Epithelial cell of esophagus (primary cell): ENCODE results near the gene EGFL7.
A peak's percentile ranks its signal among the peaks of the same experiment; 100 is the strongest.

Experiments used
- DNase-seq: peaks from one replicate; pipeline ENCODE4 v3.0.0; 2010; ENCODE audit warnings: low read depth
- H3K4me3 ChIP-seq: 2 replicates; pipeline ENCODE4 v1.5.1; 2011; ENCODE audit warnings: mild to moderate bottlenecking, low read length, control low read depth
- TF ChIP-seq, protein P1 (sequence below): IDR thresholded peaks from 2 replicates; pipeline ENCODE4 v1.5.1; 2011; ENCODE audit warnings: low read depth, mild to moderate bottlenecking, low read length, control low read depth, inconsistent platforms; ENCODE audit not compliant: insufficient read depth; ENCODE audit errors: missing control alignments

Gene EGFL7

DNA sequence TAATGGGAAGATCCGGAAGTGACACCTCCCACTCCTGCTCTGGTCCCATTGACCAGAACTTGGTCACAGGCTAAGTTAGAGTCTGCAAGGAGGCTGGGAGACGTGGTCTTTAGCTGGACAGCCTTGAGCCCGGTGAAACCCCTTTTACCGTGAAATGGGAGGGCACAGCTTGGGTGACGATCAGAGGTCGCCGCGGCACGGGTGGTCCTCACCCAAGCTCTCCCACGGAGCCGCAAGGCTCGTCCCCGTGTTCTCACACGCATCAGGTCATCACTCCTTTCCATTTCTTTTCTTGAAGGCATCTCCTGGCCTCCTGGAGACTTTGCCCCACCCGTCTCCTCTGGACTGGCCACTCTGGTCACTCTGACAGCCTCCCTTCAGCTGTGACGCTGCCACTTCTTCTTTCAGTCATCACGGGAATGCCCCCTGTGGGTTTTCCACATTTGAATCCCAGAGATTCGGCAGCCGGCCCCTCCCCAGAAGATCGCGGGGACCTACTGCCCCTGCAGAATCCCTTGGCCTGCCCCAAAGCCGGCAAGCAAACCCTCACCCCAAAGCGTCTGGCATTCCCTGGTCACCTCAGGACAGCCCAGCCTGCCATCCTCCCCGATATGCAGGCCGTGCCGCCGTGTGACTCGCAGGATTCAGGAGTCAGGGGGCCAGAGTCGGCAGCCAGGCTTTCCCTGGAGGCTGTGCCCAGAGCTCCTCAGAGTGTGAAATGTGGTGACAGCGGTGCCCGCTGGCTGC, 18.9 kb upstream of the EGFL7 start:
- DNase-seq, result no peak
- H3K4me3 ChIP-seq, result no peak overlapping the region
- TF ChIP-seq, protein P1, sequence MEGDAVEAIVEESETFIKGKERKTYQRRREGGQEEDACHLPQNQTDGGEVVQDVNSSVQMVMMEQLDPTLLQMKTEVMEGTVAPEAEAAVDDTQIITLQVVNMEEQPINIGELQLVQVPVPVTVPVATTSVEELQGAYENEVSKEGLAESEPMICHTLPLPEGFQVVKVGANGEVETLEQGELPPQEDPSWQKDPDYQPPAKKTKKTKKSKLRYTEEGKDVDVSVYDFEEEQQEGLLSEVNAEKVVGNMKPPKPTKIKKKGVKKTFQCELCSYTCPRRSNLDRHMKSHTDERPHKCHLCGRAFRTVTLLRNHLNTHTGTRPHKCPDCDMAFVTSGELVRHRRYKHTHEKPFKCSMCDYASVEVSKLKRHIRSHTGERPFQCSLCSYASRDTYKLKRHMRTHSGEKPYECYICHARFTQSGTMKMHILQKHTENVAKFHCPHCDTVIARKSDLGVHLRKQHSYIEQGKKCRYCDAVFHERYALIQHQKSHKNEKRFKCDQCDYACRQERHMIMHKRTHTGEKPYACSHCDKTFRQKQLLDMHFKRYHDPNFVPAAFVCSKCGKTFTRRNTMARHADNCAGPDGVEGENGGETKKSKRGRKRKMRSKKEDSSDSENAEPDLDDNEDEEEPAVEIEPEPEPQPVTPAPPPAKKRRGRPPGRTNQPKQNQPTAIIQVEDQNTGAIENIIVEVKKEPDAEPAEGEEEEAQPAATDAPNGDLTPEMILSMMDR, result no peak

DNA sequence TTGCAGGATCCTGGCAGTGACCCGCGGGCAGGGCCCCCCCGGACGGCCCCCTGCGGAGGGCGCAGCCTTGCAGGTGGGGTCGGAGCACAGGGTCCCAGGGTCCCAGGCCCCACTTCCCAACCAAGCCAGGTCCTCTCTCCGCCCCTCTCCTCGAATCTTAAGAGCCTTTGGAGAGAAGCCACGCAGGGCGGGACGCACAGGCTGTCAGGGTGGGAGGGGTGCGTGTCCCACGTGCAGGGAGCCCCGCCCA, 18.4 kb upstream of the EGFL7 start:
- TF ChIP-seq, protein P1, result no peak
- no peak overlapping the region for H3K4me3 ChIP-seq
- no peak for DNase-seq

DNA sequence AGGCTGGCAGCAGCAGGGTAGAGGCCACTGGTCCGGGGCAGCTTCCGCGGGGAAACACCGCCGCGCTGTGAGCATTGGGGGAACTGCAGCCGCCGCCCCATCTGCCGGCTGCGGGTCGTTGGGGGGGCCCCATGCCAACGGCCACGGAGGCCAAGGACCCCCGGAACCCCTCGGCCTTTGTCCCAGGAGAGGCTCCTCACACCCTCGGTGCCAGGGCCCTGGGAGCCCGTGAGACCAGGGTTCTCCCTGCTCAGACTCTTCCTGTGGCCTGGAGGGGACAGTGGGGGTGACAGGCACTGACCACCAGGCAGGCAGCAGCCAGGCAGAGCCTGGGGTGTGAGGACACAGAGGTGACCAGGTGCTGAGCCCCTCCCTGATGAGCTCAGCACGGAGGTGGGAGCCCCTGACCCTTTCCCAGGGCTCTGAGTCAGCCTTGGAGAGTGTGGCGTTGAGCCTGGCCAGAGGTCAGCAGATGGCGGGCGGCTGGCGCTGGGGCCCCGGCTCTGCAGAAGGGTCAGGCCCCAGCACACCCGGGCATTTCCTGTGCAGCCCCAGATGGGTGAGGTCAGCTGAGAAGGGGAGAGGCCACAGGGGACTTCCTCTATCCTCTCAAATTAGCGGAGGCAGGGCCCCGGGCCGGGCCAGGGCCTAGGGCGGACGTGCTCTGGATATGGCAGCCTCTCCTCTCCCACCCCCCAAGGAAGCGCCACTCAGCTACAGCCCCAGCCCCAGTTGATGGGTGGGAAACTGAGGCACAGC, 17.9 kb upstream of the EGFL7 start:
- peak; percentile 66 for DNase-seq
- H3K4me3 ChIP-seq, result no peak overlapping the region
- TF ChIP-seq, protein P1, result peak; percentile 69

DNA sequence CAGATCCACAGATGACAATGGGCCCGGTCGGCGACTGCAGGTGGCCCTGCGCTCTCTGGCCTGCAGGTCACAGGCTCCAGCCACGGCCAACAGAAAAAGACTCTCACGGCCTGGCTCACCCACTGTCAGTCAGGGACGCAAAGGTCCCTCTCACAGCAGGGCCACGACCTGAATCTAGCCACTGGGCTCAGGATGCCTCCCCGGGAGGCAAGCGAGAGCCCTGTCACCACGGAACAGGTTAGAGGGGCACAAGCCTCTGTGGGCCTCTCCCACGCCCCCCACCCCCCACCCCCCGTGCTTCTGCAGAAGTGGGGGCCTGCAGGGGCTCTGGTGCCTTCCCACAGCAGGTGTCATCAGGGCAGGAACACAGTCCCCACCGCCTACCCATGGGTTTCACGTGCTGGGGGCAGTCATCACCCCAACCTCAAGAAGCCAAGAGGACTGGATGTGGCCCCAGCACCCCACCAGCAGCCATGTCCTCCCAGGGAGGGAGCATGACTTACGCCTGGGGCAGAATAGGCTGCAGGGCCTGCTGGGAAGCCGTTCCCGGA, 17.3 kb upstream of the EGFL7 start:
- no peak for DNase-seq
- H3K4me3 ChIP-seq, result no peak overlapping the region
- TF ChIP-seq, protein P1, result no peak

DNA sequence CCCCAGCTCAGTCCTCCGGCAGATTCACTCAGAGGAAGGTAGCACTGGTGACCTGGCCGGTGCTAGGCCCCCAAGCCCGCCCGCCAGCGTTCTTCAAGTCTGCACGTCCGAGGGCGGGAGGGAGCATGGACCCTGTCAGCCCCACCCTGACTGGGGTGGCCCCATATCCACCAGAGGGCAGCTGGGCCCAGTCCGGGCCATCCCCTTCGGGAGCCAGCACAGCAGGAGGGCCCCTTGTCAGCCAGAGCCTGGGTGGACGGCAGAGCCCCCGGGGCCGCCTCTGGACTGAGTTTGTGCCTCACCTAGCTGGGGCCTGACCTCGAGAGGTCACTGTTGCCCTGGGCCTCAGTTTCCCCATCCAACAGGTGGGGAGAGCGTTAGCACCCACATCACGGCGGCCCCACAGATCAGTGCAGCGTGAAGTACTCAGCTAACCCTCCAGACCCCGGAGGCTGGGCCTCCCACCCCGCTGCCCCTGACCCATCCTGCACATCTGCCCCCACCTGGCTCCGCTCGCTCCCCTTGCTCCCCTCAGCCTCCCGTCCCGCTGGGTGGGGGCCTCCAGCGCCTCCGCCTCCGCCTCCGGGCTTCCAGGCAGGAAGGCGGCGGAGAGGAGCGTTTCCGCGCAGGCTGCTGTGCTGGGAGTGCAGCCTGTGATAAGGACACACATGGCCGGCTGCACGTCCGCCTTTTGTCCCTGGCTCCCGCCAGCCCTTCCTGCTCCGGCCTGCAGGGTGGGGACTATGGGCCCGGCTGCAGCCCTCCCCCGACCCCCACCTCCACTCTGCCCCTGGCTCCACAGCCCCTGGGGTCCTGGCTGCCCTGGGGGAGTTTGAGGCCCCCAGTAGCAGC, 16.6 kb upstream of the EGFL7 start:
- no peak for DNase-seq
- TF ChIP-seq, protein P1, result no peak
- H3K4me3 ChIP-seq, result no peak overlapping the region

DNA sequence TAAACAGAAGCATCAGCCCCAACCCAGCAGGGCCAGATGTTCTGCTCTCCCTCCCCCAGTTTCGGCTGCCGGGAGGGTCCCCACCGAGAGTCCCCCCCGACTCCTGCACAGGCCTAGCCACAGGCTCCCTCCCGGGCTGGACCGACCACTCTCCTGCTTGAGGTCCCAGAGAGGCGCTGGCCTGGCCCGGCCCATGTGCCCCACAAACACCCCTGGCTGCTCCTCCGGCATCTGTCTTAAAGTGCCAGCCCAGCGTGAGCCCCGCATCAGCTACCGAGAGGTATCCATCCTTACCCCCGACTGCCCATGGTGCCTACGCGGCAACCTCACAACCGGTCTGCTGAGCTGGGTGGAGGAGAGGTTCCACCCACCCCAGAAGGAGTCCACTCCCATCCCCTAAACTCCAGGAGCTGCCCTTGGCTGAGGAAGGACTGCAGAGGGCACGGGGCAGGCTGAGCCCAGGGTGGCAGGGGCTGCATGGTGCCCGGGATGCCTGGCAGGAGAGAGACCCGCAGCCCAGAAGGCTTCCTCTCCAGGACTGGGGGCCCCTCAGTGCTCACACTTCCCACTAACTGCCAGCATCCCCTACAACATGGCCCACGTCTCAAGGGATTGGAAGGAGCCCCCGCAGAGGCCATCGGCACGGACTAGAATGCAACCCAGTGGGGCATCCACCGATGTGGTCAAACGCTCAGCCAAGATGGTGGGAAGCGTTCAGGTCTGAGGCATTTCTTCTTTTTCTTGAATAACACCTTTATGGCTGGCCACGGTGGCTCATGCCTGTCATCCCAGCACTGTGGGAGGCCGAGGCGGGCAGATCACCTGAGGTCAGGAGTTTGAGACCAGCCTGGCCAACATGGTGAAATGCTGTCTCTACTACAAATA, 15.6 kb upstream of the EGFL7 start:
- TF ChIP-seq, protein P1, result no peak
- no peak overlapping the region for H3K4me3 ChIP-seq
- DNase-seq, result no peak
